AG04450 (cell line): ENCODE measurements around the gene GNG3. TPM values are rescaled to one million over a fixed set of nuclear protein-coding genes. Genes with fewer than 3 reads are reported as not detected.
A peak's percentile ranks its signal among the peaks of the same experiment; 100 is the strongest.

Source experiments
- CTCF ChIA-PET: fragments of 300-600, 350-600 bp; formaldehyde crosslinking; extraction: SDS; loops from one replicate; lab custom pipeline; 2022; ENCODE audit warnings: antibody characterized with exemption, inconsistent platforms; lab: Charles Lee
- POLR2A ChIA-PET: fragments of 350-600 bp; formaldehyde crosslinking; extraction: SDS; loops from one replicate; lab custom pipeline; 2021; ENCODE audit warnings: antibody characterized with exemption, inconsistent platforms; lab: Yijun Ruan, JAX
- DNase-seq: peaks from one replicate; pipeline ENCODE4 v3.0.0-alpha.2; 2011; ENCODE audit warnings: low read depth, low spot score
- H3K27ac ChIP-seq: one replicate; pipeline ENCODE4 v1.5.1; 2012; ENCODE audit warnings: low read depth, low read length, control low read depth
- H3K27me3 ChIP-seq: one replicate; pipeline ENCODE4 v1.6.0; 2012; ENCODE audit warnings: low read length; ENCODE audit not compliant: control insufficient read depth, insufficient read depth
- H3K4me3 ChIP-seq: 2 replicates; pipeline ENCODE4 v1.5.1; 2011; ENCODE audit warnings: mild to moderate bottlenecking, low read depth, low read length, control low read depth
- H3K9me3 ChIP-seq: 2 replicates; pipeline ENCODE4 v1.5.1; 2012; ENCODE audit warnings: low read length; ENCODE audit not compliant: control insufficient read depth, insufficient read depth
- CTCF ChIP-seq: IDR thresholded peaks from 2 replicates; pipeline ENCODE4 v1.5.1; 2011; ENCODE audit warnings: low read depth, low read length, control low read depth, inconsistent platforms
- polyA plus RNA-seq: library from polyadenylated mRNA; depleted of rRNA; stranded (reverse); fragments of >200 nt; gene quantifications from 2 replicates; pipeline ENCODE4 v1.2.3, GENCODE V29; 2011

GNG3 gene
- polyA plus RNA-seq, 1 experiment: not detected

GRCh38 chr11:62666259-62666926, 41.1 kb upstream of the GNG3 start:
- ChIA-PET CTCF (interaction anchor here (0.8 to 2.3 kb wide), 2 partner anchors 14 to 55 kb away, joined by 3 to 11 read pairs; no protein-coding TSS in a partner anchor), POLR2A (interaction anchor here (0.6 to 4.2 kb wide), 22 partner anchors 14 to 554 kb away, joined by 3 to 150 read pairs (median 16); partner anchors contain the start of genes B3GAT3, EEF1G, HNRNPUL2 and INTS5)
- peaks cover 4% of the 10 kb centered on the region; the same call in 1 of the 2 replicates for H3K9me3 ChIP-seq
- H3K4me3 ChIP-seq: peak overlapping the region; percentile 96
- no peak for TF ChIP-seq CTCF
- no peak for DNase-seq
- peak overlapping the region; percentile 90 for H3K27ac ChIP-seq
- H3K27me3 ChIP-seq: no peaks in the 10 kb centered on the region

- H3K9me3 ChIP-seq: peaks cover 4% of the 10 kb centered on the region; the same call in 1 of the 2 replicates
- no peak for DNase-seq
- ChIA-PET CTCF (interaction anchor here (1.2 to 2.3 kb wide), 3 partner anchors 13 to 75 kb away, joined by 3 to 11 read pairs (median 5); no protein-coding TSS in a partner anchor), POLR2A (interaction anchor here (0.6 to 4.2 kb wide), 9 partner anchors 12 to 174 kb away, joined by 3 to 150 read pairs (median 3); partner anchors contain the start of genes B3GAT3, HNRNPUL2, INTS5 and LRRN4CL)
- H3K27me3 ChIP-seq: no peaks in the 10 kb centered on the region
- H3K27ac ChIP-seq: no peak overlapping the region
- H3K4me3 ChIP-seq: no peak overlapping the region
- no peak for TF ChIP-seq CTCF
Measured at GRCh38 chr11:62667460-62667859, 40.0 kb upstream of the GNG3 start.

DNA sequence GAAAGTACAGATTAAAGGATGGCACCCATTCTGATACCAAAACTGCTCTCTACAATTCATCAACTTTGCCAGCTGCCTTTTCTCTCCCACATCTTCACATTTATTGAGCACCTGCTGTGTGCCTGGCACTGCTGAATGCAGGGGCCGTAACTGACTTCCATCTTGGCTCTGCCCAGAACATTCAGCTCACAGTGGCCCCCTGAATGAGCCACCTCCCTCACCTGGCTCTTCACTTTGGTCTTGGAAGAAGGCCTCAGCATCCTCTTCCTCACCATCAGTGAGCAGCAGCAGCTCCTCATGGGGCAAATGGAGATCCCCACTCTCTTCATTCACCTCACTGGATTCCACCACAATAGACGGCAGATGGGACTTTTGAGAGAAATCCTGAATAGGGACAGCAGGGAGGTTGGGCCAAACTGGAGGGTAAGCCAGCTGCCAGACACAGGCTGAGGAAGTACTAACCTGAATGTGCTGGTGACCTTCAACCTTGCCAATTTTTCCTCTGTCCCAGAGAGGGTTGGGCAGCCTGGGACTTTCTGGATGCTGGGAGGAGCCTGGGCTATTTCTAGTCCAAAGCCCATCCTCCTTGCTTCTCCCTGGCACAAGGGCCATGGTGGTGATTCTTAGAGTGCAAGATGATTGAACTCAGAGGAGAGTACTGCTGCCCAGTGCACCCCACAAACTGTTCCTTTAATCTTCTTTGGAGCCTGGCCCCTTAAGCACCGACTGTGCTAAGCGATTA, 37.9 kb upstream of the GNG3 start:
- Histone ChIP-seq H3K4me3 (no peak overlapping the region), H3K9me3 (peaks cover 3% of the 10 kb centered on the region; the same call in 1 of the 2 replicates), H3K27me3 (no peaks in the 10 kb centered on the region), H3K27ac (peak overlapping the region; percentile 39)
- DNase-seq: no peak
- CTCF ChIA-PET: interaction anchor here (0.6 to 1.5 kb wide), 3 partner anchors 12 to 275 kb away, joined by 3 to 5 read pairs (median 3); no protein-coding TSS in a partner anchor
- no peak for TF ChIP-seq CTCF
- POLR2A ChIA-PET: interaction anchor here (0.7 to 1.8 kb wide), 5 partner anchors 10 to 1040 kb away, joined by 4 to 7 read pairs (median 5); partner anchors contain the start of genes EEF1G, GANAB, UBXN1 and ZBTB3

- no peak for DNase-seq
- Histone ChIP-seq H3K4me3 (peak overlapping the region; percentile 84), H3K27ac (peak overlapping the region; percentile 81), H3K27me3 (no peaks in the 10 kb centered on the region), H3K9me3 (no peaks in the 10 kb centered on the region; the same call in 1 of the 2 replicates)
- POLR2A ChIA-PET: interaction anchor here (0.6 to 2.2 kb wide), 17 partner anchors 10 to 170 kb away, joined by 3 to 17 read pairs (median 5); partner anchors contain the start of genes B3GAT3, EEF1G, HNRNPUL2 and INTS5
- no peak for TF ChIP-seq CTCF
- CTCF ChIA-PET: interaction anchor here (1.5 to 2.1 kb wide), 2 partner anchors 9 to 277 kb away, joined by 3 to 13 read pairs; no protein-coding TSS in a partner anchor
Measured at GRCh38 chr11:62671236-62671607, 36.3 kb upstream of the GNG3 start.
